GM10248 (cell line): ENCODE data around the gene NIPAL3.

Source experiments
- CTCF ChIA-PET: fragments of 300-600 bp; sonication (Branson Sonifier 250); formaldehyde crosslinking; extraction: SDS; loops from one replicate; lab custom pipeline; 2021; ENCODE audit warnings: antibody characterized with exemption; lab: Yijun Ruan, JAX
- POLR2A ChIA-PET: fragments of 350-650 bp; sonication (Branson Sonifier 250); formaldehyde crosslinking; extraction: SDS; loops from one replicate; lab custom pipeline; 2020; ENCODE audit warnings: antibody characterized with exemption; lab: Yijun Ruan, JAX
- DNase-seq: peaks from one replicate; pipeline ENCODE4 v3.0.0; 2012; ENCODE audit errors: extremely low spot score
- TF ChIP-seq, protein P1 (sequence below): IDR thresholded peaks from 2 replicates; pipeline ENCODE4 v1.5.1; 2012; ENCODE audit warnings: mild to moderate bottlenecking, low read depth; ENCODE audit errors: extremely low read depth, missing control alignments, control extremely low read depth

The NIPAL3 gene

DNA sequence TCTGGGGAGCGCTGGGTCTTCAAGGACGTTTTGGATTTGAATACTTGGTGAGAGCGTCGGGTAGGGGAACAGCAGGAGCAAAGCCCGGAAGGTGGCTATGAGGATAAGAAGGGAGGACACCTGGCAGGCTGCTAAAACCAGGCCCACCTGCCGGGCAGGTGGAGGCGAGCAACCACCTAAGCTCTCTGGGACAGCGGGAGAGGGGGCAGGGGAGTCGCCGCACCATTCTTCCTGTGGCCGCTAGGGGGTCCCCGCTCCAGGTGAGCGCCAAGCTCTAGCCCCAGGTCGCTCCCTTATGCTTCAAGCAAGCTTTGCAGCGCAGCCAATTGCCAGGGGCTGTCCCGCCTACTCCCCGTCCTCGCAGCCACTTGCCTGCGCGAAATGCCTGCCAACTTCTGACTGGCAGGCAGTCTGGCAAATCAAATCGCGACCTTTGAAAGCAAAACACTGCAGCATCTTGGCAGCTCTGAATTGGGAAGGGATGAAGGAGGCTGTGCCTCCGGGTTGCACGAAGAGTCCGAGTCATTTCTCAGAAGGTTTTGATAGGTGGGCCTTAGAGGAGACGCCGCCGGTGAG is at the start of gene NIPAL3:
NIPAL3 (plus strand) TSS at position 469 of the 576 bp plus-strand sequence. CDS start 3,746 bp downstream, outside the sequence.
- TF ChIP-seq, protein P1, sequence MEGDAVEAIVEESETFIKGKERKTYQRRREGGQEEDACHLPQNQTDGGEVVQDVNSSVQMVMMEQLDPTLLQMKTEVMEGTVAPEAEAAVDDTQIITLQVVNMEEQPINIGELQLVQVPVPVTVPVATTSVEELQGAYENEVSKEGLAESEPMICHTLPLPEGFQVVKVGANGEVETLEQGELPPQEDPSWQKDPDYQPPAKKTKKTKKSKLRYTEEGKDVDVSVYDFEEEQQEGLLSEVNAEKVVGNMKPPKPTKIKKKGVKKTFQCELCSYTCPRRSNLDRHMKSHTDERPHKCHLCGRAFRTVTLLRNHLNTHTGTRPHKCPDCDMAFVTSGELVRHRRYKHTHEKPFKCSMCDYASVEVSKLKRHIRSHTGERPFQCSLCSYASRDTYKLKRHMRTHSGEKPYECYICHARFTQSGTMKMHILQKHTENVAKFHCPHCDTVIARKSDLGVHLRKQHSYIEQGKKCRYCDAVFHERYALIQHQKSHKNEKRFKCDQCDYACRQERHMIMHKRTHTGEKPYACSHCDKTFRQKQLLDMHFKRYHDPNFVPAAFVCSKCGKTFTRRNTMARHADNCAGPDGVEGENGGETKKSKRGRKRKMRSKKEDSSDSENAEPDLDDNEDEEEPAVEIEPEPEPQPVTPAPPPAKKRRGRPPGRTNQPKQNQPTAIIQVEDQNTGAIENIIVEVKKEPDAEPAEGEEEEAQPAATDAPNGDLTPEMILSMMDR, result peak; percentile 85
- ChIA-PET CTCF (interaction anchor here (0.8 to 9.8 kb wide), 45 partner anchors 8 to 643 kb away, joined by 3 to 99 read pairs (median 5); partner anchors contain the start of gene IFNLR1), POLR2A (interaction anchor here (0.7 to 1.2 kb wide), 3 partner anchors 66 to 330 kb away, joined by 3 to 7 read pairs (median 3); partner anchors contain the start of genes CLIC4 and RCAN3)
- DNase-seq, result peak; percentile 97

DNA sequence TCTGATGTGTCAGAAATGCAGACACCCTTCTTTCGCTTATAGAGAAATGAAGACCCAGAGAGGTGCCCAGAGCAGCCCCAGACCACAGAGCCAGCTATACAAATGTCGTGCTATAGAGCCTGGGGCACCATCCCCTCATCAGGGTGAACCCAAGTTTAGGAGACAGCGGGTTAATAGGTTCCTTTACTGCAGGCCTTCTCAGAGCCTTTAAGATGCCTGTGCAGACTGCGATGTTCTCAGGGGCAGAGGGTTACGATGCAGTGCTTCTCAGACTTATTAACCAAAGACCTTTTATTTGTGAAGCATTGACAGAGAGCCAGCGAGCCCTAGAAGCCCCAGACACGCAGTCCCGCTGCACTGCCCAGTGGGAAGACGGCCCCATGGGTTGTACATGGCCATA is 48.9 kb upstream of the NIPAL3 start:
- CTCF ChIA-PET, result interaction anchor here (0.8 to 5.4 kb wide), 13 partner anchors 9 to 216 kb away, joined by 3 to 31 read pairs (median 4); no protein-coding TSS in a partner anchor
- no peak for DNase-seq
- POLR2A ChIA-PET, result interaction anchor here (0.5 kb wide), 1 partner anchor 330 kb away, joined by 4 read pairs; no protein-coding TSS in a partner anchor
- TF ChIP-seq, protein P1, result no peak

DNA sequence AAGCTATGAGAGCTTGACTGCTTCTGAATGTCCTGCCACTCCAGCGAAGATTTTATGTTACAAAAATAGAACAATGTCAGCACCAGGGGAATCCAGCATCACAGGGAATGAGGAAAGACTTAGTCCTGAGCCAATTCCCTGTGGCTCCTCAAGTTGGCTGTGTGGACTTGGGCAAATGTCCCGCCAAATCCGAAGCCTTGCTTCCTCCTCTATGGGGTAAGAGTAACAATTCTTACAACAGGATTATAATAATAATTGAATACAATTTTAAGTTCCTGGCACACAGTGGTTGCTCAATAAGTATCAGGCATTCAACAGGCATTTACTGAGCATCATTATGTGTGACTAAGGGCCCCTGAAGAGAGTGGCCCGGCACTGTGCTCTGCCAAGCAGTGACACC is 46.4 kb upstream of the NIPAL3 start:
- no peak for DNase-seq
- ChIA-PET CTCF (interaction anchor here (1.4 to 5.4 kb wide), 3 partner anchors 13 to 46 kb away, joined by 3 to 31 read pairs (median 5); partner anchors contain the start of gene NIPAL3), POLR2A (no interaction called here)
- TF ChIP-seq, protein P1, result no peak

DNA sequence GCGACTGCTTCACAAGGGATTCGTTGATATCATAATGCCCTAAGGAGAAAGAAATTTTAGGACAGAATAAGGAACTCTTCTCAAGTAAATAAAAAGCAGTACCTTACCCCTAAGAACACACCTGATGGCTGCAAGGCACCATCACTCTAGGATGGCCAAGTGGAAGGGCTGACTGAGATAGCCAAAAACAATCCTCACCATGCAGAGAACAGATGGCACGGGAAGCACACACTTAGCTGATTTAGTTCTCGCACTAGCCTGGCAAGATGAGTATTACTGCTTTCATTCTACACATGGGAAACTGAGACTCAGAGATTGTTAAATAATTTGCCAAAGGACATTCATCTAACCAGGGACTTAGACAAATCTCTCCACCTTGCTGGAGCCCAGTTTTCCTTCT is 45.8 kb upstream of the NIPAL3 start:
- TF ChIP-seq, protein P1, result no peak
- DNase-seq, result no peak
- CTCF ChIA-PET, result interaction anchor here (1.4 kb wide), 2 partner anchors 12 to 15 kb away, joined by 3 to 4 read pairs; no protein-coding TSS in a partner anchor
- POLR2A ChIA-PET, result no interaction called here

DNA sequence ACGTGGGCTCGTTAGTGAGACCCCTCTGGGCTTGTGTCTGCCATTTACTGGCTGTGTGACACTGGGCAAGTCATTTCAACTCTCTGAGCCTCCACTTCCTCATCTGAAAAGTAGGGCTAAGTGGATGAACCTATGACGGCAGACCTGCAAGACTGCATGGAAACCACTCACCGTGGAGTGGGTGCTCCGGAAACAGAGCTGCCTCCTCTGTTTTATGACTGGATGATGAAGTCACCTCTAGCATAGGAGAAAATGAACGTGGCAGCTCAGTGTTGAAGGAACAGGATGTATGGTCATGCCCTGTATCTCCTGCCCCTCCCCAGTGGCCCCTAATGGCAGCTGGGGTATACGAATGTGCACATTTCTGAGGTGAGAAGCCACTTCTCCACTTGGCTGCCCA is 42.6 kb upstream of the NIPAL3 start:
- DNase-seq, result peak; percentile 68
- POLR2A ChIA-PET, result no interaction called here
- TF ChIP-seq, protein P1, result no peak
- CTCF ChIA-PET, result interaction anchor here (0.8 to 3.9 kb wide), 10 partner anchors 9 to 223 kb away, joined by 3 to 23 read pairs (median 6); partner anchors contain the start of gene NIPAL3

DNA sequence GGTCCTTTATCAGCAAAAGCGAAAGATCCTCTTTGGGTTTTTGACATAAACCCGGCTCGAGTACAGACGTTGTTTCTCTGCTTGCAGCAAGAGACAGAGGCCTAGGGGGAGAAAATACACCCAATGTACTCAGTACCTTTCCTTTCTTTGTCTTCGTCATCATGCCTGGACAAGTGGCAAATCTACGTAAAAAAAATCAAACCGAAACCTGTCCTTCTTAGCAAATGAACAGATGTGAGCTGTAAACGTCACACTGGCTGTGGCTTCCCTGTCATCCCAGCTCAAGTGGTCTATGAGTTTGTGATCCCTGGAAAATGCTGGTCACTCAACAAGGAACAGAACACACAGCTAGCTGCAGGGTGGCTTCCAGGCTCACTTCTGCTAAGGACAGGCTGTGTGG is 41.9 kb upstream of the NIPAL3 start:
- CTCF ChIA-PET, result interaction anchor here (1.3 to 3.9 kb wide), 6 partner anchors 12 to 223 kb away, joined by 3 to 23 read pairs (median 8); partner anchors contain the start of gene NIPAL3
- POLR2A ChIA-PET, result interaction anchor here (0.6 kb wide), 1 partner anchor 107 kb away, joined by 3 read pairs; no protein-coding TSS in a partner anchor
- TF ChIP-seq, protein P1, result no peak

More for the DNA sequence above, 41.9 kb upstream of the NIPAL3 start:
- no peak for DNase-seq
